ENCODE data around the gene SUB1.

DNA sequence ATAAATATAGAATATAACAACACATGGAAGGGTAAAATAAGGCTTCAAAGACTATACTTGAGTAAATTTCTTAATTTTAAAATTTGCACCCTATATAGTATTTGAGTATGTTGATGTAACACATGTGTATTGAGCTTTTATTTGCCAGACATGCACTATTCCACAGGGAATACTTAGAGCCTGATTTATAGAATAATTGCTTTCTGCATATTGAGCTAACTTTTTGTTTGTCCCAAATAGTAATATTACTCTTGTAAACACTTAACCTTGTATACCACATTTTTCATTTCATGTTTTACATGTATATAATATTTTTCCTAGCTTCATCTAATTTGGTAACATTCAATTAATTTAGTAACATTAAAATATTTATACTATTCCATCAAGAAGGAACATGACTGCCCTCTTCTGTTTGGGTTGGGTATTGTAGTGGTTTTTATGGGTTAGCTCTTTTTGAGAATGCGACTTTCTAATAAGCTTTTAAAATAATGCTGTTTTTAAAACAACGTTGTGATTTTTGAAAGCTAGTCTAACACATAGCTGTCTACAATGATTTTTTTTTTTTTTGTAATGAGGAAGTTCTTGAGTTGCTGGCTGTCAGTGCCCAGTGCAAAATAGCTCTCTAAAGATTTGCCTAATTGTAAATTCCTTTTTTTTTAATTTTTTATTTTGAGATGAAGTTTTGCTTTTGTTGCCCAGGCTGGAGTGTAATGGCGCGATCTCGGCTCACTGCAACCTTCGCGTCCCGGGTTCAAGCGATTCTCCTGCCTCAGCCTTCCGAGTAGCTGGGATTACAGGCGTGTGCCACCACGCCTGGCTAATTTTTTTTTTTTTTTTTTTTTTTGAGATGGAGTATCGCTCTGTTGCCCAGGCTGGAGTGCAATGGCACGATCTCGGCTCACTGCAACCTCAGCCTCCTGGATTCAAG lies 4.8 kb downstream of the SUB1 start:
- TF ChIP-seq CTCF (IDR thresholded peaks at IDR 0.05) (peak; percentile 83), ZFX (IDR thresholded peaks at IDR 0.05; ENCODE audit: borderline replicate concordance) (no peak)

All from 22Rv1 (cell line).